GM19467 (cell line): ENCODE data around the gene ARL6IP4.

Source experiments
- ATAC-seq: cut with Tn5 transposase; IDR thresholded peaks from one replicate; pipeline ENCODE4 v1.9.1; 2021; ENCODE audit warnings: mild to moderate bottlenecking, moderate library complexity; ENCODE audit not compliant: unreplicated experiment

ARL6IP4 gene

DNA sequence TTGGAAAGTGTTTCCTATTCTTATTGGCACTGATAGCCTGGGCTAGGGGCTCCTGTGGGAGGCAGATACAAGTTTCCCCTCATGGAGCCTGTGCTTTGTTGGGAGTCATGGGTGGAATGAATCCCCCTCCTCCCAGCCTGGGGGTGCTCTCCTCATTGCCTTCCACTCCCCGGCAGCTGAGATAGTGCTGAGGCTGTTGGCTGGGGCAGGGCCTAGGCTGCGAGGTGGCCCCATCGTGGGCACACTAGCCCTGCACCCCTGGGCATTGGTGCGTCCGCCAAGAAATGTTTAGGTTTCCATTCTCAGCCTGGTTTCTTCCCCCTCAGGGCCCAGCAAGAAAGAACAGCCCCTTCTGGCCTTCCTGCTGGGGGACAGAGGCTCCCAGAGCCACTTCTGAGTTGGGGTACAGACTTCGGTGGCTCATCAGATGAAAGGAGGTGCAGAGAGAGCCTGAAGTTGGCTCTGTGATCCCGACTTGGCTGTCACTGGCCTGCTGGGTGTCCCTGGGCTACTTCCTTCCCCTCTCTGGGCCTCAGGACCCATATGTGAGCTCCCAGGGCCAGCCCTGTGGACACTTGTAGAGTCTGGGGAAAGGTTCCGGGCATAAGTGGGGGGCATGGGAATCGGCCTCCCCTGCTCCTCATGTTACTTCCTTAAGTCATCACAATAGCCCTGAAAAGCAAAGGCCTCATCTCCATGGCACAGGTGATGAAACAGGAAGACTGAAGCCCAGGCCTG, 2.7 kb upstream of the ARL6IP4 start:
- ATAC-seq = no peak

DNA sequence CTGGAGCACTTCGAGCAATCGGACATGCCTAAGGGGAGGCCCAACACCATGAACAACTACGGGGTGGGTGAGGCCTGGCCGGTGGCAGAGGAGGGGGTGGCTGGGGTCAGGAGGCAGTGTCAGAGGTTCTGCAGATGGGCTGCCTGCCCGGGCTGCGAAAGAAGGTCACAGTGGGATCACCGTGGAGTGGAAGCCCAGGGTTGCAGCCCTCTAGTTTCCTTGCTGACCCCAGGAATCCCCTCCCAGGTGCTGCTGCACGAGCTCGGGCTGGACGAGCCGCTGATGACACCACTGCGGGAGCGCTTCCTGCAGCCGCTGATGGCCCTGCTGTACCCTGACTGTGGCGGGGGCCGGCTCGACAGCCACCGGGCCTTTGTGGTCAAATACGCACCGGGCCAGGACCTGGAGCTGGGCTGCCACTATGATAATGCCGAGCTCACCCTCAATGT, 1.9 kb upstream of the ARL6IP4 start:
- ATAC-seq = no peak

DNA sequence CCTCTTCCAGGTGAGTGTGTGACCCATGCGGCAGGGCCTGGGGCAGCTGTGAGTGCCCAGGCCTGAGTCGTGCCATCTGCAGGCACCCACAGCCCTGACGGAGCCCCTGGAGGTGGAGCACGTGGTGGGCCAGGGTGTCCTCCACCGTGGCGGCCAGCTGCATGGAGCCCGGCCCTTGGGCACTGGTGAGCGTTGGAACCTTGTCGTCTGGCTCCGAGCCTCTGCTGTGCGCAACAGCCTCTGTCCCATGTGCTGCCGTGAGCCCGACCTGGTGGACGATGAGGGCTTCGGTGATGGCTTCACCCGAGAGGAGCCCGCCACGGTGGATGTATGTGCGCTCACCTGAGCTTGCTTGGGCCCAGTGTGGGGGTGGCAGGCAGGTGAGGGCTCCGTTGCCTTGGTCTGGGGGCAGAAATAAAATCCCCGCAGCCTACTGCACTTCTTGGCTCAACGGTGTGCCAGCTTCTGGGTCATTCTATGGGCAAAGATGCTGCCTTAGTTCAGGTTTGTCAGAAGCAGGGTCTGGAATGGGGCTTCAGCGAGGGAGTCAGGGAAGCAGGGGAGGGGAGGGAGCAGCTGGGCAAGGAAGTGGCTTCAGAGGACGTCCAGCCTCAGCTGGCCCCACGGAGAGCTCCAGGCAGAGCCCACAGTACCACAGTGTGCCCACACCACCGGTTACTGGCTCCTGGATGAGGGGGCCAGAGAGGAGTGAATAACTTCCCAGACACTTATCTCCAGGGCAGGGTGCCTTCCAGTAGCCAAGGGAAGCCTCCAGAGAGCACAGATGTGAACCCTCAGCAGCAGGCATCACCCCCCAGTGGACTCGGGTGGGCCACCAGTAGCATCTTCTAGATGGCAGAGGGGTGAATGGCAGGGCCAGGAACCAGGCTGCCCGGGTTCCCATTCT, 1.2 kb upstream of the ARL6IP4 start:
- ATAC-seq = no peak

DNA sequence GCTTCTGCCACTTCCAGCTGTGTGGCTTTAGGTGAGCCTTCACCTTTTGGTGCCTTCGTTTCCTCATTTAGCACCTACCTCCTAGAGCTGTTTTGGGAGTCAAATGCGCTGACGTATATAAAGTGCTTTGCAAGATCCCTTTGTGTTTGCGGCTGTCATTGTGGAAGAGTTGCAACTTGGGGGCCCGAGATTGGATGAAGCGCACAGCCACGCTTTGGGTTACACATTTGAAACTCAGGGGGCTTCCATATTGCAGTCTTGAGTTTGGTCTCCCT, 636 bp upstream of the ARL6IP4 start:
- ATAC-seq = no peak

DNA sequence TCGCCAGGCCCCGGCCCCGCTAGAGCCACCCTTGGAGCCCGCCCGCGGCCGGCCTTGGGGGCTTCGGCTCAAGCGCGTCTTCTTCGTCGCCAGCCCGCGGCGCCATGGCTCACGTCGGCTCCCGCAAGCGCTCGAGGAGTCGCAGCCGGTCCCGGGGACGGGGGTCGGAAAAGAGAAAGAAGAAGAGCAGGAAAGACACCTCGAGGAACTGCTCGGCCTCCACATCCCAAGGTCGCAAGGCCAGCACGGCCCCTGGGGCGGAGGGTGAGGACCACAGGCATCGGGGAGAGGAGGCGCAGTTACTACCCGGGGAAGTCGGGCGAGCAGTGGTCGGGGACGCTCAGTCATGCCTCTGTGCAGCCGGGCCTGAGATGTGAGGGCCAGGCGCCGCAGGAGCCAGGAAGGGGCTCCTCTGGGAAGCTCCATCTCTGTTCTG, 573 bp downstream of the ARL6IP4 start:
- peak; percentile 14 for ATAC-seq

DNA sequence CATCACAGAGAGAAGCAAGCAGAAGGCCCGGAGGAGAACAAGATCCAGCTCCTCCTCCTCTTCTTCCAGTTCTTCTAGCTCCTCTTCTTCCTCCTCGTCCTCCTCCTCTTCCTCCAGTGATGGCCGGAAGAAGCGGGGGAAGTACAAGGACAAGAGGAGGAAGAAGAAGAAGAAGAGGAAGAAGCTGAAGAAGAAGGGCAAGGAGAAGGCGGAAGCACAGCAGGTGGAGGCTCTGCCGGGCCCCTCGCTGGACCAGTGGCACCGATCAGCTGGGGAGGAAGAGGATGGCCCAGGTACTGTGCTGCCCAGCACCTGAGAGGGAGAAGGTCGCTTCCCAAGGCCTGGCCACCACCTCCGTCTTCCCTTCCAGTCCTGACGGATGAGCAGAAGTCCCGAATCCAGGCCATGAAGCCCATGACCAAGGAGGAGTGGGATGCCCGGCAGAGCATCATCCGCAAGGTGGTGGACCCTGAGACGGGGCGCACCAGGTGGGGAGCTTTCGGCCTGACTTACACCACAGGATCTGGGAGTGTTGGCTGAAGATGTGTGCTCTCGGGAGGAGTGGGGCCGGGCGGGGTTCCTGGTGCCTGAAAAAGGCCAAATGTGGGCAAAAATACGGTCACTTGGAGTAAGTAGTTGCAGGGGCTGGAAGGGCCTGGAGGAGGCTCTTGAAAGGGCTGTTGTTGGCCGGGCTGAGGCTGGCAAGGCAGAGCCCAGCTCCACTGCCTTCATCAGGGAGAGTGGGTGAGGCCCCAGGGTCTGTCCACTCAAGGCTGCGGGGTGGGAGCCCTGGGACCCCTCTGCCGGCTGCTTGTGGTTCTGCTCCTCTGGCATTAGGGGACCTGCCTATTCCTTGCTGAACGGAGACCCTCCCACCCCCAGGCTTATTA, 1.4 kb downstream of the ARL6IP4 start:
- ATAC-seq = no peak

DNA sequence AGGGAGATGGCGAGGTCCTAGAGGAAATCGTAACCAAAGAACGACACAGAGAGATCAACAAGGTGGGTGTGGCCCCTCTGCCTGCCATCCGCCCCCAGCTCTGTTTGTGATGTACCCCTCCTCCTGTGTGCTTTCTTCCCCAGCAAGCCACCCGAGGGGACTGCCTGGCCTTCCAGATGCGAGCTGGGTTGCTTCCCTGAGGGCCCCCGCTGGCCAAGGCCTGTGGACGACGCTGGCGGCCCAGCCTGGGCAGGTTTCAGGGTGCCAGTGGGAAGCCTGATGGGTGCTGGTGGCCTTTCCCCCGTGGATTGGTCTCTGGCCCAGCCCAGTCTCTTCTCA, 2.0 kb downstream of the ARL6IP4 start:
- no peak for ATAC-seq

DNA sequence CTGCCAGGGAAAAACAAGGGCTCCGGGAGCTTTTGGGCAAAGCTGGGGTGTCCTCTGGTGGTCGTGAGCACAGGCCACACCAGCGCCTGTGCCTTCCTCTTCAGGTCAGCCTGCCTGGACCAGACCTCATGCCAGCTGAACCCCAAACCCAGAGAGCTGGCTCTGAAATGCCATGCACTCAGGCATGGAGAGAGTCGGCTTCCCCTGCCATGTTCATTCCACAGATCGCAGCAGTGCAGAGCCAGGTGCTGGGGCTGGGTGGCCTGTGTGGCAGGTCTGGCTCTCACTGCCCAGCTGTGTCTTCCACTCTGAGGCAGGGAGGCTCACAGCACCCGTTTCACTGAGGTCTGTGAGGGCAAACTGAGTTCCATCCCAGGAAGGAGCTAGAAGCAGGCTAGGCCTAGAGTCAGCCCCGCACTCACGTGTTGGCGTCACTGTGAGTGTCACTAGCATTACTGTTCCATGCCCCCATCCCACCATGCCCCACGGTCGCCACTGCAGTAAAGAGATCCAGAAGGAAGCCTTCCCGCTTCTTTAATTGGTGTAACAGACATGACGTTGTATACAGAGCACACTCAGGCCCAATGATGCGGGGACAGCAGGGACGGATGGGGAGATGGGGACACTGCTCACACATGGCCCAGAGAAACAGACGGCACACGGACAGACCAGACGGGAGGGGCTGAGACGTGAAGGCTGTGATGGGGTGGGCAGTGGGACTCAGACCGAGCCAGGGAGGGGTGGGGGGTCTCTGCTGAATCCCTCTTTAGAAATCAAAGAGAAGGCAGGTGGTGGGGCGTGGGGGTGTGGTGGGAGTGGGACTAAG, 2.7 kb downstream of the ARL6IP4 start:
- no peak for ATAC-seq

DNA sequence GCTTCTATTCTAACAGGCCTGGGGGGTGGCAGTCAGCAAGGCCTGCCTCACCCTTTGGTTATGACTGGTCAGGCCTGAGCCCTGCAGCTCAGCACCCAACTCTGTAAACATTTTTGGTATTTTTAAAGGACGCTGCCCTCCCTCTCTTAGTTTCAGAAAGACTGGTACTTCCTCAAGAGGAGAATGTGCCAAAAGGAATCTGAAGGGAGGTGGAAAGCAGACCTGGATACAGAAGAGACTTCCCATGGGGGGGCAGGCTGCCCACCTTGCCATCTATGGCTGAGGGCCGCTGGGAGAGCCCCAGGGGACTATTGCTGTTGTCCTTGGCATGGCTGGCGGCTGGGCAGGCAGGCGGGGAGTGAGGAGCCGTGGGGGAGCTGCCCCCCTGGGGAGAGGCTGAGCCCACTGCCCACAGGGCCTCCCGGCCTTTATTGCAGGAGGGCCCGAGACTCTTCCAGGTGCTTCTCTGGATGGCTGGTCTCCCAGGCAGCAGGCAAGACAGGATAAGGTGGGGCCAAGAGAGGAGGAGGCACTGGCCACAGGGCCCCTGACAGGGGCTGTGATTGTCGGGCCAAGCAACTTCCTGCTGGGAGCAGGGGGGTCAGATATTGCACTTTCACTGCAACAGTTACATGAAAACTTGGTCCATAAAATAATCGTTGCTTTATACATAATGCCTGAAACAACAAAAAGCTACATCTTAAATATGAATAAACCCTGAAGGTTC, 3.5 kb downstream of the ARL6IP4 start:
- ATAC-seq = no peak

DNA sequence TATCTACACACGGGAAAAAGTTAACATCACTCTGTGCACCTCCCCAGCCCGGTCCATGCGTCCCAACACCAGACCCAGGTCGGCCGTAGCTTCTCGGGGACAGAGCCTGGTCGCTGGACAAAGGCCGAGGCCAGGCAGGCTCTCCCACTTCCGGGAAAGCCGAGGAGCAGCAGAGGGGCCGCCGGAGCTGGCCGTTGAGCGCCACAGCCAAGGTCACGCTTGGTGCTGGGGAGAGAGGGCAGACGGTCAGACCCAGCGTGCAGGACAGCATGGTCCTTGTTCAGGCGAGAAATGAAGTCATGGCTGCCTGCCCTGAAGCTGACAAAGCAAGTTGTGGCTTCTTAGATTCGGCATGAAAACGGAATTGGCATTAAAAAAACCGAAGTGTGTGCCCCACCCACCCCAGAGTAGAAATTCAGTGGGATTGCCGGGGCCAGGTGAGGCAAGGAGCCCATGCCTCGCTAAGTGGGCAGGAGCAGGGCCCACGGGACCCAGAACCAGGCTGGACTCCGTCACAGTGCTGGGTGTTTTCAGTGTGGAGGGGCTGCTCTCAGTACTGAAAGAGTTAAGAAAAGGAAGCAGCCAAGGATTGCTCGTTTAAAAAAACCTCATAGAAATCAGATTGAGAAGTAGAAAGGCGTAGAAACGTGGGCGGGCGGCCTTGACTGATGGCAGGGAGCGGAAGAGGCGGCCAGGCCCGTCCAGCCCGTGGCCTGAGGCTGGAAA, 4.3 kb downstream of the ARL6IP4 start:
- no peak for ATAC-seq

DNA sequence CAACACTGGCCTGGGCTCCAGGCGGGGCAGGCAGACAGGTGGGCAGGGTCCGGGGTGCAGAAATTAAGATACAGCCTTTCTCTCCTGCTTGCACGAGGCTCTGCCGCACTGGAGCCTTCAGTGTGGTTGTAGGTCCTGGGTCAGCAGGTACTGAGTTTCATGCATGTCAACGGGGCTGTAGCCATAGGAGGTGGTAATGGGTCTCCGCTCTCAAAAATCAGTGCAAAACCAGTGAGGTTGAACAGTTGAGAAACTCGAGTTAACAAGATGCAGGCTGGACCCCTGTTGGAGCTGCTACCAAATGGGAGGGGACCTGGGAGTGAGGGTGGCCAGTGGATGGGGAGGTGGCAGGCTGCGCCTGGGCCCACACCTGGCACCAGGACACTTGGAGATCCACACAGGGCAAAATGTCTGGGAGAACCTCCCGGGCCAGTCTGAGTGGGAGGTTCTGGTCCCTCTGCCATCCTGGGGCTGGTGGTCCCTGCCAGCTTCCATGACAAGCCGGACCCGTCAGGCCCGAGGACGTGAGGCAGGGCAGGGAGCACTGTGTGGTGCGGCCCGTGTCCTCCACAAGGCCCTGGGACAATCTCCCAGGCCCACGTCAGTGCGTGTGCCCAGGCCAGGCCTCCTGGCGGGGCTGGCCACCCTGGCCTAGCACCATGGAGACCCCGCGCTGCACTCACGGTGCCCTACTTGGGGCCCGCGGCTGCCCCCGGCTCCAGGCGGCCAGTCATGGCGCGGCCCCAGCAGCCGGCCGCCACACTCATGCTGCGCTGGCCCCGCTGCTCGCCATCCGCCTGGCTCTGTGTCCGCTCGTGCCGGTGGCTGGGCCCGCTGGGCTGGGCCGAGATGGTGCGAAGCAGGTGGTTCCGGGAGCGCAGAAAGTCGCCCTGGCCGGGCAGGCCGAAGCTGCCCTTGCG, 5.1 kb downstream of the ARL6IP4 start:
- no peak for ATAC-seq

DNA sequence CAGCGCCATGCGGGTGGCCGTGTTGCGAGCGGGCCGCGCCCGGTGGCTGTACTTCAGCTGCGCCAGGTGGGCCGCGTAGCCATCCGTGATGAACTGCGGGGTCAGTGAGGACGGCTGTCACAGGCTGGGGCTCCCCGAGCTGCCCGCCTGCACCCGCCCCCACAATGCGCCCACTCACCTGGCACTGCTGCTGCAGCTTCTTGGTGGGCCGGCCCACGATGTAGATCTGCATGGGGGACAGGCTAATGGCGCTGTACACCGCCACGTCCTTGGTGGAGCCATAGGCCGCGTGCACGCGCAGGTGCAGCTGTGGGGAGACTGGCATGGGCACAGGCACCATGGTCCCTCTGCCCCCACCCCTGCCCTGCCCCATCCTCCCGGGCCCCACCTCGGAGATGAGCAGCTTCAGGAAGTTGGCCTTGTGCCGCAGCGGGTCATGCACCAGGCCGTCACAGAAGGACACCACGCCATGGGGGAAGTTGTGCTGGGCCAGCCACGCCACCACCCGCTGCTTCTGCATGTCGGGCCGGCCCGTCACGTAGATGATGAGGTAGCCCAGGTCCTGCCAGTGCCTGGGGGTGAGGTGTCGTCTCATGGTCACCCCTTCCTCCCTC, 5.9 kb downstream of the ARL6IP4 start:
- no peak for ATAC-seq

DNA sequence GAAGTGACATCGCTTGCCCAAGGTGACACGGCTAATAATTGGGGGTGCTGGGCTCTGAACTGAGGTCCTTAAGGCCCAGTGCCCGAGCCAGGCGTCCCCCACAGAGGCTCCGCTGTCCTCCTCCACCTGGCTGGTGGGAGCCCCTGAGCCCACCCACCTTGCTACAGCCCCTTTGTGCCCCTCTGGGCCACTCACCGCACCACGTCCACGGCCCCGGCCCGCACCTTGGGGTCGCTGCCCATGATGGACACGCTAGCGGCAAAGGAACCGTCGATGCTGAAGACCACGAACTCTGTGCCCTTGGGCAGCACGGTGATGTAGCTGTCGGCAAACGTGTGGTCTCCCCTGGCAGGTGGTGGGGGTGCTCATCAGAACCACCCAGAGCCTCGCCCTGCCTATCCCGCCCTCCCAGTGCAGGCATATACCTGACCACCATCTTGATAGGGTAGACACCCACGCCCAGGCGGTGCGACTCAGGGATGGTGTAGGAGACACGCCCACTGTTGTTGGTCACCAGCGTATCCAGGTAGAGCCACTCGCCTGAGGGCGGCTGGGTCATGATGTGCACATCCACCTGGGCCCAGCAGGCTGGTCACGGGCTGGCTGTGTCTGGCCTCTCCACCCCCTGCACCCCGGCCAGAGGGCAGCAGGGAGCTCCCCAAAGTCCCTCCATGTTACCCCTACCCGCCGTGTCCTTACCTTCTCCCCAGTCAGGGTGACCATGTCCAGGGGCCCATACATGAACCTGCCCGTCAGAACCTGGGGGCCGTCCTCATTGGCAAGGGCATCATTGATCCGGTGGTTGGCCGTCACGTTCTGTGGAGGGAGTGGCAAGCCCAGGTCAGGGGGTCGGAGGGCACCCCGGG, 6.8 kb downstream of the ARL6IP4 start:
- no peak for ATAC-seq

DNA sequence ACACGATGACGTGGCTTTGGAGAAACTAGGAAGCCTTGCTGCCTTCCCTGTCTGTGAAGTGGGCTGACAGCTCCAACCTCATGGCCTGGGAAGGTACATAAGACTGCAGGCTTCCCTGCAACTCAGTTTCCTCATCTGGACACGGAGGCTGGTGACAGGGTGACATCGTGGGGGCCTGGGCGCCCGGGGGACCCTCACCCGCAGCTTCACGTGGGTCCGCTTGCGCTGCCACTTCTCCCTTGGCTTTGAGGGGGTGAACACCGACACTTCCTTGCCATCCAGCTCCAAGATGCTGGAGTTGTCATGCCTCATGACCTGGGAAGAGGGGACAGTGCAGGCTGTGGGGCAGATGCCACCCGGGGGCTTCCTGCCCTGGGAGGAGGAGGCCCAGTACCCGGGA, 7.6 kb downstream of the ARL6IP4 start:
- ATAC-seq = no peak

DNA sequence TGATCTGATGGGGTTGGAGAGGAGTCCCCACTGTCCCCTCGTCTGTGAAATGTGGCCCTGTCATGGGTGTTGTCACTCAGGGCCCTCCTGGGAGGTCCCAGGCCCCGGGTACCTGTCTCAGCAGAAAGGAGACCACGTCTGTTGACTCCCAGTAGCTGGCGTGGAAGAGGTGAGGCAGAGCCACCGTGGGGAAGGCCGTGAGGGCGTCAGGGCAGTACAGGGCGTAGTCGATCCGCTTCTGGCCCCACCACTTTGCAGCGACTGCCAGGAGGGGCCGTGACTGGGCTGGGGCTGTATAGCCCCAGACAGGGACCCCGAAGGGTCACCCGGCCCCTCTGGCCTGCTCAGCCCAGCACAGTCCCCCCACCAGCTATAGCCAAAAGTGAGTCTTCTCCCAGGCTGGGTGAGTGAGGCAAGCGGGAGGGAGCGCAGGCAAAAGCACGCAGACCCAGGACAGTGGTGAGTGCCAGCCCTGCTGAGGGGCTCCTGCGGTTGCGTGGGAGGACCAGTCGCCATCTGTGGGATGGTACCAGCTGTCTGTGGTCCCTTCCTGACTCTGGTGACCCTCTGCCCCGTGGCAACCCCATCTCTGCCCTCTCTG, 8.2 kb downstream of the ARL6IP4 start:
- ATAC-seq = no peak

DNA sequence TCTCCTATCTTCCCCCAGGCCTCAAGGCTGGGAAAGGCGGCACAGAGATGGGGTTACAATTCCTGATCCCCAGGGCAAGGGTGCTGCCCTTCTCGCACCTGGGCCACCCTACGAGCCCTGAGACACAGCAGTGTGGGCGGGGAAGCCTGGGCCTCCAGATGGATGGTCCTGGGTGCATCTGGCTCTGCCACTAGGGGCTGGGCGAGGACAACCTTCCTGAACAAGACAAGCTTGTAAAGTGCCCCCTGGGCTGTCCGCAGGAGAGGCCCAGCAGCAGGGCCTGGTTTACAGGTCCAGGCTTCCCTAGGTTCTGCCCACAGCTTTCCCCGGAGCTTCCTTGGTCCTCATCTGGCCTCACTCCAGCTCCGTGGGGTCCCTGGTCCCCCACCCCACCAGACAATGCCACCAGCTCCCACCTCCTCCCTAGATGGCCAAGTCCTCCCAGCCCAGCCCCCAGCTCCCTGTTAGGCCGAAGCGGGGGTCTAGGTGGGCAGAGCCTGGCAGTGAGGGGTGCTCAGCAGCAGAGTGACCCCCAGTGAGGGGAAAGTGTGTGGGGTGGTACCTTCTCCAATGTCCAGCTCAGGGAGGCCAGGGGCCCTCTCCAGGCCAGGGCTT, 8.9 kb downstream of the ARL6IP4 start:
- ATAC-seq = no peak
